Keratinocyte (primary cell): ENCODE data around the gene ANKMY1.

ENCODE experiments used
- EZH2 ChIP-seq: IDR thresholded peaks from one replicate; pipeline ENCODE4 v1.6.1; 2012; ENCODE audit warnings: inconsistent platforms, mild to moderate bottlenecking, low read length, moderate library complexity
- TF ChIP-seq, protein P1 (sequence below), 3 experiments: IDR thresholded peaks in 1 of 3; conservative IDR thresholded peaks in 1 of 3; optimal IDR thresholded peaks in 1 of 3; 2 replicates in 2 of 3; 3 replicates in 1 of 3; pipeline versions ENCODE3 to v1.5.1; 2011; ENCODE audit warnings: low read length in 3 of 3, mild to moderate bottlenecking in 3 of 3, moderate library complexity in 2 of 3, control low read depth in 1 of 3, inconsistent platforms in 1 of 3; ENCODE audit not compliant: insufficient read depth in 2 of 3; ENCODE audit errors: extremely low read depth in 1 of 3

DNA sequence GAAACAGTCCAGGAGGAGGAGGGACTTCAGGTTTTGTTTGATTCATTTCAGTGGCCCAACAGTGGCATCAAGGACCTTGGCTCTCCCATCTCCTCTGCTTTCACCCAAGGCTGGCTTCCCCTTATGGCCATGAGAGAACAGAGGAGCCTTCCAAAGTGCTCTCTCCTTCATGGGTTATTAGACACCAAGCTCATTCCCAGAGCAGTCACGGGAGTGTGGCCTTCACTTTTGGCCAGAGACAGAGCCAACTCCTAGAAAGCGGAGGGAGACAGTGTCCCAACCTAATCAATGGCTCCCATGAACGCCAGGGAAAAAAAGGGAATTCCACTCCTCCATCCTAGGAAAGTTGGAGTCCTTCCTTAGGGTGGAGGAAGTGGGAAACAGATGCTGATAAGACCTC is 1.5 kb upstream of the ANKMY1 start:
- TF ChIP-seq, protein P1, sequence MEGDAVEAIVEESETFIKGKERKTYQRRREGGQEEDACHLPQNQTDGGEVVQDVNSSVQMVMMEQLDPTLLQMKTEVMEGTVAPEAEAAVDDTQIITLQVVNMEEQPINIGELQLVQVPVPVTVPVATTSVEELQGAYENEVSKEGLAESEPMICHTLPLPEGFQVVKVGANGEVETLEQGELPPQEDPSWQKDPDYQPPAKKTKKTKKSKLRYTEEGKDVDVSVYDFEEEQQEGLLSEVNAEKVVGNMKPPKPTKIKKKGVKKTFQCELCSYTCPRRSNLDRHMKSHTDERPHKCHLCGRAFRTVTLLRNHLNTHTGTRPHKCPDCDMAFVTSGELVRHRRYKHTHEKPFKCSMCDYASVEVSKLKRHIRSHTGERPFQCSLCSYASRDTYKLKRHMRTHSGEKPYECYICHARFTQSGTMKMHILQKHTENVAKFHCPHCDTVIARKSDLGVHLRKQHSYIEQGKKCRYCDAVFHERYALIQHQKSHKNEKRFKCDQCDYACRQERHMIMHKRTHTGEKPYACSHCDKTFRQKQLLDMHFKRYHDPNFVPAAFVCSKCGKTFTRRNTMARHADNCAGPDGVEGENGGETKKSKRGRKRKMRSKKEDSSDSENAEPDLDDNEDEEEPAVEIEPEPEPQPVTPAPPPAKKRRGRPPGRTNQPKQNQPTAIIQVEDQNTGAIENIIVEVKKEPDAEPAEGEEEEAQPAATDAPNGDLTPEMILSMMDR (optimal IDR thresholded peaks at IDR 0.05 in 1 of 3, IDR thresholded peaks at IDR 0.05 in 1 of 3, conservative IDR thresholded peaks at IDR 0.05 in 1 of 3; ENCODE audit: extremely low read depth in 1 of 3, insufficient read depth in 2 of 3, low read length in 3 of 3), result no peak
- TF ChIP-seq EZH2, result no peak
